GM12872 (cell line): ENCODE results near the gene LSM5.

Source experiments
- CTCF ChIP-seq: IDR thresholded peaks from 3 replicates; pipeline ENCODE4 v1.5.1; 2011; ENCODE audit warnings: low read depth, mild to moderate bottlenecking, low read length, moderate library complexity; ENCODE audit not compliant: insufficient read depth

LSM5 gene

DNA sequence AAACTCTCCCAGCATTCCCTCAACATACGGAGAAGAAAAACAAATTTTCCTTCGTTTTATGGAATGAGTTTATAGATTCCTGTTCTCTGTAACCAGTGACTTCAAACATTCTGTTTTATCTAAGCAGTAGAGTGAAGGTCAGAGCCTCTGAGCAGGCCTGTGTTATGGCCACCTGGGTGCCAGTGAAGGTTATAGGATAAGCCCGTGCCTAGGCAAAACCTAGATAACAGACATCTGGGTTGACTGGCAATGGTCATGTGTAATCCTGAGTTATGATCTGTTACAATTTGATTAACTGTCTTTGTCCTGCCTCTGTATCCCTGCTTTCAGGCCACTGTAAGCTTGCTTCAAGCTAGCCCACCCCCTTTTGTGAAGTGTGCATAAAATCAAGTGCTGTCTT is 8.3 kb downstream of the LSM5 start:
- TF ChIP-seq CTCF = no peak

GRCh38 chr7:32481176-32481575 is 9.0 kb downstream of the LSM5 start:
- no peak for TF ChIP-seq CTCF

DNA sequence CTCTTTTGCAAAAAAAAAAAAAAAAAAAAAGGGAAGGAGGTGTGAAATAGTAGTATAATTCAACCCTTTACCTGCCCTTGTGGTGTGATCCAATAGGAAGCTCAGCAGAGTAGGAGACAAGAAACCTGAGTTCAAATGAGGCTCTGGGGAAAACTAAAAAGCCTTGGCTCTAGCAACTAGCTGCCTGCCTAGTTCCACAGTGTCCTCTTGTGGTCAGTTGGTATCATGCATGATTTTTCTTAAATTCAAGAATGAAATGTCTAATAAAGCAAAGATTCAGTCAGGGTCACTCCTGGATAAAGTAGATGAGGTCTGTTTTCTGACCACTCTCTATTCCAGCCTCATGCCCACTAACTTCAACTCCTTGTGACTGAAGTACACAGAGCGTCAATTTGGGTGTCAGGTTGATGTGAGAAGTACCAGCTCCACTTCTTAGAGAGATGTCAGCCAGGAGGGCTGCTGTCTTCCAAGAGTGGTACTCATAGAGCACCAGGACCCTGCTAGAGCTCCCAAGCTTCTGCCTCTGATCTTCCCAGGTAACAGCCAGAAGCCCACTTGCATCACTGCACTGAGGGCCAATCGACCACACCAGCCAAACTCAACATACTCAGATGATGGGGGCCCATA is 10.5 kb downstream of the LSM5 start:
- peak; percentile 93 for TF ChIP-seq CTCF

- TF ChIP-seq CTCF = no peak
Measured at GRCh38 chr7:32477649-32477980, 12.6 kb downstream of the LSM5 start.

GRCh38 chr7:32476816-32477648 is 13.1 kb downstream of the LSM5 start:
- no peak for TF ChIP-seq CTCF

DNA sequence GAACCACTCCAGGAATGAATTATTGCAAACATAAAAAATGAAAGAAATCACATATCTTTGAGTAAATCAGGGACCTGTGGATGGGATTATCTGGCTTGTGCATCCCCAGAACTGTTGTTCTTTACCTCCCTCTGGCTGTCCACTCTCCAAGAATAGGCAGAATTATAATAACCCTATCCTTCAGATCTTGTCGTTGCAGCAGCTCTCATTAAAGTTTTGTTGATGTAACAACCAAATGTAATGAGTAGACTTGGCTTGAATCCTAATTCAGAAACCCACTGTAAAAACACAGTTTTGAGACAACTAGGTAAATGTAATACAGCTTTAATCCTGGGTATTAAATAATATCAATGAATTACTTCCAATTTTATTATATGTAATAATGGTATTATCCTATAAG is 16.2 kb downstream of the LSM5 start:
- no peak for TF ChIP-seq CTCF

DNA sequence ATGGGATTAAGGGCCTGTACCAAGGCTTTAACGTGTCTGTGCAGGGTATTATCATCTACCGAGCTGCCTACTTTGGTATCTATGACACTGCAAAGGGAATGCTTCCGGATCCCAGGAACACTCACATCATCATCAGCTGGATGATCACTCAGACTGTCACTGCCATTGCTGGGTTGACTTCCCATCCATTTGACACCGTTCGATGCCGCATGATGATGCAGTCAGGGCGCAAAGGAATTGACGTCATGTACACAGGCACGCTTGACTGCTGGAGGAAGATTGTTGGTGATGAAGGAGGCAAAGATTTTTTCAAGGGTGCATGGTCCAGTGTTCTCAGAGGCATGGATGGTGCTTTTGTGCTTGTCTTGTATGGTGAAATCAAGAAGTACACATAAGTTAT is 18.2 kb downstream of the LSM5 start:
- TF ChIP-seq CTCF = no peak
